Measurements from ENCODE around the gene FAM72B. TPM values are rescaled to one million over a fixed set of nuclear protein-coding genes. Genes with fewer than 3 reads are reported as not detected.
"Not testable (repeated sequence)": the region's sequence is repeated elsewhere in the genome, so short reads cannot be mapped to it uniquely, and the experiment has no call there.

FAM72B gene
- total RNA-seq, 4 donors from 2014 or later: 0.38 to 3.9 (median 2.1) TPM

GRCh38 chr1:121213491-121213890 lies 29.4 kb upstream of the FAM72B start:
- H3K36me3 ChIP-seq; H3K27me3 ChIP-seq; H3K9me3 ChIP-seq; intact Hi-C loops (cut with DNase I); H3K27ac ChIP-seq; H3K4me3 ChIP-seq; DNase-seq; H3K4me1 ChIP-seq: not testable (repeated sequence)
- WGBS, 2 donors: 100% methylated on average over 1 of the region's 9 CpGs; no CpG with 5 or more reads in 1 of the 2 donors

DNA sequence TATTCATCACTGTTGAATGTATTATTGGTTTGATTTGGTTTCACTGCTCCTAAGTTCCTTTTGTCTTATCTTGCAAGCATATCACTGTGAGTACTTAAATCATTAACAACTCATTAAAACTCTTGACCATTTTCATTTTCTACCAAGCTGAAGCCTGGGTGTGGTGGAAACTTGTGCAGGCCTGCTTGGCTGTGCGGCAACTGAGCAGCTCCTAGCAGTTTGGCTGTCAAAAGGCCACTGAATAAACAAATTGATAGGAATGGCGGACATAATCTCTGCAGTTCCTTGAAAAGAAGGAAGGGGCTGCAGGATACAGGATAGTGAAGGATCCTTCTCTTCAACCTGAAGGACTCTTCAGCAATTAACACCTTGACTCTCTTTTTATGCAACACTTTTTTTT lies 26.6 kb upstream of the FAM72B start:
- DNase-seq; H3K27ac ChIP-seq; intact Hi-C loops (cut with DNase I); H3K36me3 ChIP-seq; H3K9me3 ChIP-seq; H3K4me3 ChIP-seq; H3K4me1 ChIP-seq; H3K27me3 ChIP-seq: not testable (repeated sequence)
- WGBS, 2 donors: 27 to 80% methylated on average over 1 to 2 of the region's 2 CpGs

GRCh38 chr1:121208375-121208774 lies 24.2 kb upstream of the FAM72B start:
- H3K36me3 ChIP-seq; H3K27me3 ChIP-seq; H3K27ac ChIP-seq; intact Hi-C loops (cut with DNase I); H3K4me3 ChIP-seq; H3K9me3 ChIP-seq; H3K4me1 ChIP-seq; DNase-seq: not testable (repeated sequence)
- WGBS, 2 donors: 71 to 80% methylated on average over 2 to 4 of the region's 6 CpGs

- H3K27ac ChIP-seq; H3K4me3 ChIP-seq; H3K4me1 ChIP-seq; H3K9me3 ChIP-seq; intact Hi-C loops (cut with DNase I); DNase-seq; H3K36me3 ChIP-seq; H3K27me3 ChIP-seq: not testable (repeated sequence)
- 91 to 100% methylated on average over 1 of the region's 2 CpGs for WGBS, 2 donors
Measured at GRCh38 chr1:121207328-121207727, 23.2 kb upstream of the FAM72B start.

- H3K4me1 ChIP-seq; DNase-seq; H3K27ac ChIP-seq; H3K27me3 ChIP-seq; H3K36me3 ChIP-seq; H3K4me3 ChIP-seq; H3K9me3 ChIP-seq; intact Hi-C loops (cut with DNase I): not testable (repeated sequence)
- WGBS, 2 donors: no CpG with 5 or more reads among the region's 8 CpGs
Measured at GRCh38 chr1:121205786-121206711, 21.9 kb upstream of the FAM72B start.

- 66 to 100% methylated on average over 1 to 3 of the region's 3 CpGs for WGBS, 2 donors
- H3K9me3 ChIP-seq; H3K27me3 ChIP-seq; H3K27ac ChIP-seq; DNase-seq; intact Hi-C loops (cut with DNase I); H3K36me3 ChIP-seq; H3K4me1 ChIP-seq; H3K4me3 ChIP-seq: not testable (repeated sequence)
Measured at GRCh38 chr1:121202986-121203385, 18.8 kb upstream of the FAM72B start.

DNA sequence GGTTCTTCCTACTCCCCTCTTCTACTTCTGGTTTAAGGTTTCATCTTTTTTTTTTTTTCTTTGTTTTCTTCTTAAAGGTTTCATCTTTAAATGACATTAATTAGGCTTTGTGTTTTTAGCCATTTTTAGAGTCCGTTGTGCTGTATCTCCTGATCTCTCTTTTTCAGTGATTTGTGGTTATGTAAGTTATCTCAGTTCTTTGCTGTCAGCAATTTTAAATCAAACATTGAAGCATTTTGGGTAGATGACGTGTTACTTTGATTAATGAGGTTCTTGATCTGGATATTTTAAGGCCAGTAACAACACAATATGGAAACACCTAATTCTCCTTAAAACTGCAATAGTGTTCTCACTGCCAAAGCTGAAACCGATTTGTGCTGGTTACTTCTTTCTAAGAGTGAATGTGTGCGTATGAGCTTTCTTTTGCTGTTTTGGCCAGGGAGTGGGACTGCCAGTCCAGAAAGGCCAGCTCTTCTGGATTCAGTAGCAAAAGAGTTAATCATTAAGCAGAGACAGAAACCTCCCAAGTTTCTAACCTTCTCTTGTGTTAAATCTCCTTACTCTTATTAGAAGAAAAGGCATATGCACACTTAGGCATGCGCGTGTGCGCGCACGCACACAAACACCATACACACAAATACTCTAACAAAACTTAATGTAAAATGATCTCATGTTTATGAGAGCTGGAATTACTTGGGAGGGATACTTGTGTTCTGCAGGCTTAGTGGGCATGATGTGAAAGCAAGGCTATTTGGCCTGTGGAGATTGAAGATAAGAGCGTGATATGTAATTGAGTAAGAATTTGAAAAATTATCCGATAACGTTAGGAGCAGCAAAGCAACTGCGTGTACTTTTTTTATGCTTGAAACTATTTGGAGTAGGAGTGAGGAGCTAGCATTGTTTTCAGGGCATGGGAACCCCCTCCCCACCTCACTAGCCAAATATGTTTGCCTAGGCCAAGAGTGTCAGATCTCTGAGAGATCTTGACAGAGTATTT lies 17.1 kb upstream of the FAM72B start:
- H3K36me3 ChIP-seq; intact Hi-C loops (cut with DNase I); H3K4me3 ChIP-seq; DNase-seq; H3K9me3 ChIP-seq; H3K27me3 ChIP-seq; H3K4me1 ChIP-seq; H3K27ac ChIP-seq: not testable (repeated sequence)
- 94 to 96% methylated on average over 9 of the region's 13 CpGs for WGBS, 2 donors

- H3K36me3 ChIP-seq; H3K27ac ChIP-seq; H3K4me3 ChIP-seq; H3K4me1 ChIP-seq; H3K27me3 ChIP-seq; intact Hi-C loops (cut with DNase I); H3K9me3 ChIP-seq; DNase-seq: not testable (repeated sequence)
- WGBS, 2 donors: no CpG with 5 or more reads among the region's 1 CpG
Measured at GRCh38 chr1:121200232-121200631, 16.1 kb upstream of the FAM72B start.

DNA sequence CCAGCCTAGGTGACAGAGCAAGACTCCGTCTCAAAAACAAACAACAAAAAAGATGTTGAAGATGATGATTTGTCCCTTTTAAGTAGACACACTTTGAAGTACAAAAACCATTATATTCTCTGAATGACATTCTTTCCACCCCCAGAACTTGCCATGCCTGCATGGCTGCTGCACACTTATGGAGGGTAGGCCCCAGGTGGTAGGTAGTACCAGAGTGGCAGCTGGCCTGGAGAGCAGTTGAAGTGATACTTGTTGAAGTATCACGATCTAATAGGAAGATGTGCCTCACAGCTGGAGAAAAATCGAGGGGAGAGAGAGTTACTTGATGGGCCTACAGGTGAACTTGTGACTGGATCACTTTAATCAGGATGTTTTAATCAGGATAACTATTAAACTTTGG lies 15.6 kb upstream of the FAM72B start:
- H3K4me3 ChIP-seq; intact Hi-C loops (cut with DNase I); H3K36me3 ChIP-seq; H3K4me1 ChIP-seq; H3K9me3 ChIP-seq; H3K27ac ChIP-seq; H3K27me3 ChIP-seq; DNase-seq: not testable (repeated sequence)
- WGBS, 2 donors: 100% methylated on average over 1 of the region's 3 CpGs

- DNase-seq; H3K27me3 ChIP-seq; H3K9me3 ChIP-seq; H3K36me3 ChIP-seq; H3K27ac ChIP-seq; intact Hi-C loops (cut with DNase I); H3K4me3 ChIP-seq; H3K4me1 ChIP-seq: not testable (repeated sequence)
- 93% methylated on average over 3 of the region's 7 CpGs; no CpG with 5 or more reads in 1 of the 2 donors for WGBS, 2 donors
Measured at GRCh38 chr1:121197095-121197882, 13.1 kb upstream of the FAM72B start.

GRCh38 chr1:121192512-121192911 lies 8.4 kb upstream of the FAM72B start:
- intact Hi-C loops (cut with DNase I); H3K4me3 ChIP-seq; DNase-seq; H3K4me1 ChIP-seq; H3K9me3 ChIP-seq; H3K27ac ChIP-seq; H3K27me3 ChIP-seq; H3K36me3 ChIP-seq: not testable (repeated sequence)
- no CpG with 5 or more reads among the region's 2 CpGs for WGBS, 2 donors

DNA sequence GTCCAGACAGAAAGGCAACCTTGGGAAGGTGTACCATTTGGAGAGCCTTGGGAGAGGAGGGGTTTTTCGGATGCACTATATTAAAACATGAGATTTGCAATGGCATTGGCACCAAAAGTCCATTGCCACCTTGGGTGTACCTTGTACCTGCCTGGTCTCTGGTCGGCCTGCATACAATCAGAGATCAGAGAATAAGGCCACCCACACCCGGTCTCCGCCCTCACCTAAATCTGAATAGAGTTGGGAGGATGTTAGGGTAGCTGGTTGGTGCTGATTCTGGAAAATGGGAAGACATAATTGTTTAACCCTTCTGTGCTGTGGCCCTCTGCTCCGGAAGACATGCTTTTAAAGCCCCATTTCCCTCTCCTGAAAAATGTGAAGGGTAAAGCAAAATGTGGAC lies 3.8 kb upstream of the FAM72B start:
- WGBS, 2 donors: 87 to 94% methylated on average over 4 of the region's 5 CpGs
- Histone ChIP-seq H3K4me1 (peaks cover 0 to 13% (median 0%) of the 10 kb centered on the region in 3 donors), H3K4me3 (peak overlapping the region in 2 of 4 donors; percentile 7 to 21)
- H3K27me3 ChIP-seq; H3K9me3 ChIP-seq; H3K36me3 ChIP-seq; intact Hi-C loops (cut with DNase I); DNase-seq; H3K27ac ChIP-seq: not testable (repeated sequence)

Data from esophagus squamous epithelium (tissue), 5 donors.